Chondrocyte (in vitro differentiated cells): ENCODE measurements around the gene DNAAF6. TPM values are rescaled to one million over a fixed set of nuclear protein-coding genes. Genes with fewer than 3 reads are reported as not detected.

Experiments used
- DNase-seq: peaks from one replicate; pipeline ENCODE4 v3.0.0; 2021; ENCODE audit warnings: mixed read lengths, low spot score
- H3K27ac Mint-ChIP-seq: one replicate; pipeline ENCODE4 v1.8.0; 2021; ENCODE audit warnings: mild to moderate bottlenecking, moderate library complexity, mixed read lengths; ENCODE audit not compliant: unreplicated experiment
- H3K27me3 Mint-ChIP-seq: 2 replicates; pipeline ENCODE4 v1.8.0; 2021; ENCODE audit warnings: low read depth, mixed read lengths
- H3K36me3 Mint-ChIP-seq: 2 replicates; pipeline ENCODE4 v1.8.0; 2021; ENCODE audit warnings: low read depth, mixed read lengths
- H3K4me1 Mint-ChIP-seq: 2 replicates; pipeline ENCODE4 v1.8.0; 2021; ENCODE audit warnings: low read depth, mild to moderate bottlenecking, mixed read lengths
- H3K4me3 Mint-ChIP-seq: one replicate; pipeline ENCODE4 v1.8.0; 2021; ENCODE audit warnings: mild to moderate bottlenecking, moderate library complexity, mixed read lengths; ENCODE audit not compliant: unreplicated experiment
- H3K9me3 Mint-ChIP-seq: 2 replicates; pipeline ENCODE4 v1.8.0; 2021; ENCODE audit warnings: low read depth, mixed read lengths
- total RNA-seq: library from RNA; stranded (reverse); gene quantifications from 3 replicates; pipeline ENCODE4 v1.2.1, GENCODE V29; 2021
- TF ChIP-seq, protein P1 (sequence below): fragments of 200-600 bp; sonication (generic); IDR thresholded peaks from 2 replicates; pipeline ENCODE4 v1.5.0; 2021; ENCODE audit warnings: antibody characterized with exemption, mild to moderate bottlenecking, moderate library complexity

Gene DNAAF6
- total RNA-seq, 1 donor from 2014 or later = not detected

DNA sequence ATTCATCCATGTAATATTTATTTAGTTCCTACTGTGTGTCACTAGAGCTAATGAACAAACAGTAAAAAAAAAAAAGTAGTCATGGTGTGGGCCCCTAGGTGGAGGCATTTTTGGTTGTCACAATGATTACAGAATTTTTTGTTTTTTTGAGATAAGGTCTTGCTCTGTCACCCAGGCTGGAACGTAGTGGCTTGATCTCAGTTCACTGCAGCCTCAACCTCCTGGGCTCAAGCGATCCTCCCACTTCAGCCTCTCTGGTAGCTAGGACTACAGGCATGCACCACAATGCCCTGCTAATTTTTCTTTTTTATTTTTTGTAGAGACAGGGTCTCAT is 22.0 kb downstream of the DNAAF6 start:
- H3K4me3 Mint-ChIP-seq = no peak overlapping the region
- no peak for DNase-seq
- TF ChIP-seq, protein P1, sequence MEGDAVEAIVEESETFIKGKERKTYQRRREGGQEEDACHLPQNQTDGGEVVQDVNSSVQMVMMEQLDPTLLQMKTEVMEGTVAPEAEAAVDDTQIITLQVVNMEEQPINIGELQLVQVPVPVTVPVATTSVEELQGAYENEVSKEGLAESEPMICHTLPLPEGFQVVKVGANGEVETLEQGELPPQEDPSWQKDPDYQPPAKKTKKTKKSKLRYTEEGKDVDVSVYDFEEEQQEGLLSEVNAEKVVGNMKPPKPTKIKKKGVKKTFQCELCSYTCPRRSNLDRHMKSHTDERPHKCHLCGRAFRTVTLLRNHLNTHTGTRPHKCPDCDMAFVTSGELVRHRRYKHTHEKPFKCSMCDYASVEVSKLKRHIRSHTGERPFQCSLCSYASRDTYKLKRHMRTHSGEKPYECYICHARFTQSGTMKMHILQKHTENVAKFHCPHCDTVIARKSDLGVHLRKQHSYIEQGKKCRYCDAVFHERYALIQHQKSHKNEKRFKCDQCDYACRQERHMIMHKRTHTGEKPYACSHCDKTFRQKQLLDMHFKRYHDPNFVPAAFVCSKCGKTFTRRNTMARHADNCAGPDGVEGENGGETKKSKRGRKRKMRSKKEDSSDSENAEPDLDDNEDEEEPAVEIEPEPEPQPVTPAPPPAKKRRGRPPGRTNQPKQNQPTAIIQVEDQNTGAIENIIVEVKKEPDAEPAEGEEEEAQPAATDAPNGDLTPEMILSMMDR = no peak
- peaks cover 3% of the 10 kb centered on the region for H3K9me3 Mint-ChIP-seq
- no peak overlapping the region for H3K27ac Mint-ChIP-seq
- H3K27me3 Mint-ChIP-seq = no peaks in the 10 kb centered on the region
- H3K36me3 Mint-ChIP-seq = peaks cover 1% of the 10 kb centered on the region
- no peaks in the 10 kb centered on the region for H3K4me1 Mint-ChIP-seq

DNA sequence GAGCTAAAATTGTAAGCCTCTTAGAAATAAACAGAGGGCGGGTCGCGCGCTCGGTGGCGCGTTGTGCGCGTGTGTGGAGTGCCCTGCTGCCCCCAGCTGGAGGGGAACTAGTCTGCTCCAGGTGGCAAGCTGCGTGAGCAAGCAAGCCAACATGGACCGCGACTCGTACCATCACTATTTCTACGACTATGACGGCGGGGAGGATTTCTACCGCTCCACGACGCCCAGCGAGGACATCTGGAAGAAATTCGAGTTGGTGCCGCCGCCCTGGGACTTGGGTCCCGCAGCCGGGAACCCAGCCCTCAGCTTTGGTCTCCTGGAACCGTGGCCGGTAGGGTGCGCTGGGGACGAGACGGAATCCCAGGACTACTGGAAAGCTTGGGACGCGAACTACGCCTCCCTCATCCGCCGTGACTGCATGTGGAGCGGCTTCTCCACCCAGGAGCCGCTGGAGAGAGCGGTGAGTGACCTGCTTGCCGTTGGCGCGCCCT is 66.1 kb downstream of the DNAAF6 start:
- Mint-ChIP-seq H3K4me1 (no peaks in the 10 kb centered on the region), H3K36me3 (no peaks in the 10 kb centered on the region), H3K27ac (no peak overlapping the region), H3K27me3 (no peaks in the 10 kb centered on the region), H3K4me3 (no peak overlapping the region), H3K9me3 (peaks cover 11% of the 10 kb centered on the region)
- DNase-seq = no peak
- TF ChIP-seq, protein P1 = no peak

DNA sequence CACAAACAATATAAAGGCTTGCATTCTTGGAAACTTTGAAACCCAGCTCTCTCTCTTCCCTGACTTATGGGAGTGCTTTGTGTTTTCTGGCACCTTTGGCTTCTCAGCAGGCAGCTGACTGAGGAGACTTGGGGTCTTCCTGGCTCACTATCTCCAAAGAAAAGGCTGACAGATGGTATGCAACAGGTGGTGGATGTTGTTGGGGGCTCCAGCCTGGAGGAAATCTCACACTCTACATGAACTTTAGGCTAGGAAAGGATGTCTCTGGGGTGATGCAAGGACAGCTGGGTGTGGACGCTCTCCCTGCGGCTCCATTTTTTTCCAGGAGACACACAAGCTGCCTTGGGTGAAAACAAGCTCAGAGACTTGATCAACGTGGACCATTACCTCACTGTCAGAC is 67.4 kb downstream of the DNAAF6 start:
- Mint-ChIP-seq H3K4me1 (no peaks in the 10 kb centered on the region), H3K27me3 (no peaks in the 10 kb centered on the region), H3K9me3 (peaks cover 11% of the 10 kb centered on the region), H3K36me3 (no peaks in the 10 kb centered on the region), H3K27ac (no peak overlapping the region), H3K4me3 (no peak overlapping the region)
- TF ChIP-seq, protein P1 = no peak
- DNase-seq = no peak

DNA sequence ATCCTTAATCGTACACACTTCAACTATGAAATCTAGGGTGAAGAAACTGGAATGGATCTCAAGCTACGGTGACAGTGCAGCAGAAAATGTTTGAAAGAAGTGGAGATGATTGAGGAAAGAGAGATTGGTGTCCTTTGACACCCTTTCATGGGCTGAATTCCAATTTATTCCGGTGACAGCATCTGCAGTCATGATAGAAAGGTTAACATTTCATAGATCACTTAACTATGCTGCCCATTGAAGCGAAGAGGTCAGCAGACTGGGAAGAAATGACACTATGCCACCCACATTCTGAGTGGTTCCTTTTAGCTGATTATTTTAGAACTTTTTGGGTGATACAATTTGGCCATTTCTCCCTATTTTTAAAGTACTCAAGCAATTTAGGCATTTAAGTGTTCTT is 82.3 kb downstream of the DNAAF6 start:
- TF ChIP-seq, protein P1 = no peak
- H3K27me3 Mint-ChIP-seq = peaks cover 2% of the 10 kb centered on the region
- no peaks in the 10 kb centered on the region for H3K4me1 Mint-ChIP-seq
- no peak overlapping the region for H3K27ac Mint-ChIP-seq
- peaks cover 12% of the 10 kb centered on the region for H3K9me3 Mint-ChIP-seq
- no peak overlapping the region for H3K4me3 Mint-ChIP-seq
- no peak for DNase-seq
- H3K36me3 Mint-ChIP-seq = no peaks in the 10 kb centered on the region

DNA sequence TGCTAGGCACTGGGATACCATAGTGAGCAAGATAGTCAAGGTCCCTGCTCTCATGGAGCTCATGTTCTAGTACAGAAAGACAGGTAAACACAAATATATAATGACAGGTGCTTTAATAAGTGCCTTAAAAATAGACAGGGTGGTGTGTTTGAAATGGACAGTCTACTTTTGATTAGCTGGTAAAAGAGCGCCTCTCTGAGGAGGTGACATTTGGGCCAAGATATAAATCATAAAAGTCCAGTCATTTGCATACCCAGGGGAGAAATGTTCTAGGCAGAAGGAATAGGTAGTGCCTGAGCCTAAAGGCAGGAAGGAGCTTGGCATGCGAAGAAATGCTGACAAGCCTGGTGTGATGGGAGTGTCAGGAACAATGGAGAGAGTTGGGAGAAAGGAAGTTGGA is 83.6 kb downstream of the DNAAF6 start:
- Mint-ChIP-seq H3K9me3 (peaks cover 13% of the 10 kb centered on the region), H3K4me1 (no peaks in the 10 kb centered on the region), H3K4me3 (no peak overlapping the region), H3K27me3 (peaks cover 2% of the 10 kb centered on the region), H3K36me3 (no peaks in the 10 kb centered on the region), H3K27ac (no peak overlapping the region)
- TF ChIP-seq, protein P1 = no peak
- DNase-seq = no peak
